Right ventricle myocardium inferior (tissue), 1 donor: ENCODE data around the gene ZNF277. TPM values are rescaled to one million over a fixed set of nuclear protein-coding genes. Genes with fewer than 3 reads are reported as not detected.

Source experiments
- ATAC-seq: fragments of 200-7000 bp; cut with Tn5 transposase; one replicate; pipeline ENCODE4 v1.9.1; 2020; ENCODE audit warnings: mild to moderate bottlenecking, moderate library complexity
- DNase-seq: peaks from one replicate; pipeline ENCODE4 v3.0.0; 2021; ENCODE audit errors: missing footprints
- intact Hi-C: fragments of 100-400 bp; cut with DNase I; formaldehyde crosslinking; loops from one replicate; pipeline ENCODE4 v1.11.0; 2022
- total RNA-seq: library from RNA; stranded (reverse); fragmentation: NEBNext Ultra II Directional; extraction: Animal tissue kit (Norgen Biotek cat#: 25700); gene quantifications from one replicate; pipeline ENCODE4 v1.2.1, GENCODE V29; 2021
- donor health status: DM: no; HTN: yes; CAD: no; lungs with severe emphysema.

The ZNF277 gene
- total RNA-seq, 1 donor from 2014 or later = 15.7 TPM

DNA sequence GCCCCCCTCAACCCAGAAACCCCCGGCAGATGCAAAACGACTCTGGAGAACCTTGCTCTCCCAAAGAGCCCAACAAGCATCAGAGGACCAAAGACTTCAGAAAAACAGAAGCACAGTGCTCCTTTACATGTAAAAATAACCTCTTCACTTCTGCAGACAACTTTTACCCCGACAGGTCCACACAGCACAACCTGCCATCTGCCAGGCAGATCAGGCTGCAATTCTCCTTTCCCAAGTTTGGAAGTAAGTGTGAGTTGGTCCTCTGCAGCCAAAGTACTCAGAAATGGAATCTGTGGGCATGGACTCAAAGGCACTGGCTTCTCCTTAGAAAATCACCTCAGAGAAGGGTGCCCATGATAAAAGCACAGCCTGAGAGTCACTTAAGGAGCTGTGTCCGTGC, 26.3 kb upstream of the ZNF277 start:
- intact Hi-C loops = no loop called here
- DNase-seq (no peak), ATAC-seq (no peak)

GRCh38 chr7:112182749-112183148, 23.7 kb upstream of the ZNF277 start:
- DNase-seq (no peak), ATAC-seq (peak; percentile 81)
- intact Hi-C loops = no loop called here

DNA sequence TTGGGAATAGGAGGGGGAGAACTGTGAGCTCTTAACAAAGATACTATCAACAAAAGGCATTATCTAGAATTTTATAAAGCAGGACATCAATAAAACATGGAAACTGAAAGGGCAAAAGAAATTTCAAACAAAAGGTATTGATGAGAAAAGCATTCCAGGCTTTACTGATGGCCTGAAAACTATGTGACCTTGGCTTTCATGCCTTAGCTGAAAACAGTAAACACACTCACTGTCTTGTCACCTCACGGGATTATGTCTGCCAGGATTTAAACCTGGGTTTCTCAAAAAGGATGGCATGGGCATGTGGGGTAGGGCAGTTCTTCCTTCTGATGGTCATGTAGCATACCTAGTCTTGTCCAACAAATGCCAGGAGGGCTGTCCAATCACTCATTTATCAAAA, 23.2 kb upstream of the ZNF277 start:
- intact Hi-C loops = no loop called here
- ATAC-seq = no peak
- DNase-seq = no peak

GRCh38 chr7:112184455-112184854, 22.0 kb upstream of the ZNF277 start:
- DNase-seq (no peak), ATAC-seq (no peak)
- intact Hi-C loops = no loop called here

DNA sequence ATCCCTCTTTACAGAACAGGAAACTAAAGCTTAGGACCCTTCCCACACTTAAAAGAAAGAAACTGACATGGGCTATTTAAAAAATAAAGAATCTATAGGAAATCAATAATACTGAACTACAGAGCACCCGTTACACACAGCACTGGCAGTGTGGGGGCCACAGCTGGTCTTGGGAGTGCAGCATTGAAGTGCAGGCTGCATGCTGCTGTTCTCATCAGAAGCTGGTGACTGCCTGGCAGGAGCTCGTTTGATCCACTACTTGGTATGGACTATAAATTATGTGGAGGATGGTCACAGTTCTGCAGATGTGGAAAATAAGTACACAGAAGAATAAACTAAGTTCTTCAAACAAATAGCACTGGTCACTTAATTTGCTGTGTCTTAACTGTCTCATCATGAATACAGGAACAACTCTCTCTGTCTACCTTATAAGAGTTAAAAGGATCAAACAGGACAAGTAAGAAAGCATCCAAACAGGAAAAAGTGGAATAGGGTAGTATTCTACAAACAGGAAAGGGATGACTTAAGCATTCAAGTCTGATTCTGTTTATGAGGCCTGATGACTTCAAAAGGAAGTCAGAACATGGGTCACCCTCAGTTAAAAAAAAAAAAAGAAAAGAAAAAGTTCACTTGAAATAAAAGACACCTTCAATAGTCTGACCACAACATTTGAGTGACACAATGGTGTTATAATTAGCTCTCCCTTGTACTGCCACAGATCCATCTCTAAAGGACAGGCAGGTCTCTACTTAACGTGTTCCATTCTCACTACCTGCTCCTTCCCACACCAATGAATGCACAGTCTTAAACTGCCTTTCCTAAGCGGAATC, 21.3 kb upstream of the ZNF277 start:
- intact Hi-C loops = no loop called here
- DNase-seq (no peak), ATAC-seq (no peak)

DNA sequence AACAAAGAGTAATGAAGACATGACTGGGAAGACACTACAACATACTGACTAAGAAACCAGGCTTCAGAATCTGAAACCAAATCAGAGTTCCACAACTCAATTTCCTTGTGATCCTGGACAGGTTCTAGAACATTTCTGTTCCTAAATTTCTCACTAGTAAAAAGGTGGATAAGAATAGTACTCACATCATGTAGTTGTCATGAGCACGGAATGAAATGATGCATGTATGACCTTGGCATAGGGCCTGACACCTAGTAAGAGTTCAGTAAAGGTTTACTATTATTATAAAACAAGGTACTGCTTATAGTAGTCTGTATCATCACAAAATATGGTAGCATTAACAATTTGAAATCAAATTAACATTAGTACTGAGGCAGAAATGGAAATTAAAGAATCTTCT, 20.2 kb upstream of the ZNF277 start:
- intact Hi-C loops = no loop called here
- no peak for DNase-seq
- ATAC-seq = no peak

- ATAC-seq = no peak
- no peak for DNase-seq
- intact Hi-C loops = no loop called here
Measured at GRCh38 chr7:112188257-112188656, 18.2 kb upstream of the ZNF277 start.

GRCh38 chr7:112189691-112190090, 16.8 kb upstream of the ZNF277 start:
- ATAC-seq (no peak), DNase-seq (no peak)
- intact Hi-C loops = no loop called here

- no peak for ATAC-seq
- intact Hi-C loops = no loop called here
- no peak for DNase-seq
Measured at GRCh38 chr7:112190120-112190519, 16.4 kb upstream of the ZNF277 start.

DNA sequence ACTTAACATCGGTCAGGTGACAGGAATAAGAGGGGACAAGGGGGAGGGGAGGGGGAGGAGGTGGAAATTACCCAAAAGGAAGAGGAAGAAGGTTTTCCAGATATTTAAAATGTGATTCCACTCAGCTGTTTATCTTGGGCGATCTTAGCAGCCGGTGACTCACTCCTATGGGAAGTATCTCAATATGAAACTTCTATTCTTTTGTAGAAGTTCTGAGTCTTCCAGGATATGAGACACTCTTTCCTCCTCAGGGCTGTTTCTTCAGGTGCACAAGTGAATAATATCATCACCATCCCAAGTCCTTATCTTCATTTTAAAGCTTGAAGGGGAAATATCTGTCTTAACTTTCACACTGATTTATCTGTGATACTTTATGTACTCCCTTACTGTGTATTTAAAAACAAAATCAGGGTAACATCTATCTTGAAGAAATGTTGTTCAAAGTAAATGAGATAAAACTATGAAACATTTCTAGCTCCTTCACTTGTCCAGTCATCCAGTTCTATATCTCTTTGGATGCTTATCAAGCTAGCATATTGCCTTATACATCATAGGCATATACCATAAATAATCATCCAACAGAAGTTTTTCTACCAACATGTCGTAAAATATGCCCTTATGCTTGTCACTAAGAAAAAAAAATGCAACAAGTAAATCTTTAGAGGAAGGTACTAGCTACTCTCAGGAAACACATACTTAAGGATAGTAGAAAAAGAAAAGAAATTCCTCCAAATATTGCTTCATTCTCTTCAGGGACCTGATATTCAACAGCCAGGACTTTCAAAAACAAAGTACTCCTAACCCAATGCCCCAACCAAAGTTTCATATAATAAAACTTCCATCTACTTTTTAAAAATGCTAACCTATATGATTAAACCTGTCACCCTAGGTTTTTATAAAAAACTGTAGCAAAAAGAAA, 14.0 kb upstream of the ZNF277 start:
- DNase-seq (no peak), ATAC-seq (no peak)
- intact Hi-C loops = no loop called here

GRCh38 chr7:112193915-112194502, 12.5 kb upstream of the ZNF277 start:
- intact Hi-C loops = no loop called here
- ATAC-seq (no peak), DNase-seq (no peak)

DNA sequence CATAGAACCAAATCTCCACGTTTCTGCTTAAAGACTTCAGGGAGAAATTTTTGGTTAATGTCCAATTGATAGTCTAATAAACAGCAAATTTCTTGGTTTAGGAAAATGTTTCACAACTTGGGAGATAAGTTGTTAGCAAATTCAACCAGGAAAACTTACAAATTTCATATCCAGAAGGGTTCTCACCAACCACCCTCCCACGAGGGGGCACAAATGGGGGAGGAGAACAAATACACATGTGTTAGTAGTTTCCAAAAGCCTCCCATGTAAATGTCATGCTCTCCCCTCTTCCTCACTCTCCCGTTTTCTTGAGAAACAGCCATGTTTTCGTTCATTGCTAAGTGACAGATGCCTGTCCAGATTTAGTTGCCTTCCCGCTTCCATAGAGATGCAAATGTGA, 10.8 kb upstream of the ZNF277 start:
- no peak for ATAC-seq
- no peak for DNase-seq
- intact Hi-C loops = no loop called here

DNA sequence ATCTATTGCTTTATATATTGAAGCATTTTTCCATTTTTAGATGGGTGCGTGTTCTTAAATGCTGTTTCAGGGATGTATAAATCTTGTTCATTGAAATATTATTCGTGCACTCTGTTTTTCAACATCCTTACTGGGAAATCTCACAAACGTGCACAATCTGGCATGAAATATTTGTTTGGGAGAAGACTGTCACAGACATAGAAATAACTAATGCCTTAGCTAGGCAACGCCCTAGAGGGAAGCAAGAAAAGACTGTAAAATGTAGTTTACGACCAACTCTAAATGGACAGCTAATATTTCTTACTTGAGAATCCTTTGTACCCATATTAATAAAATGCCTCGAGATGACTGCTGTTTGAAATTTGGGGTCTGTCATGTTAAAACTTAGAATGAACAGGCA, 9.2 kb upstream of the ZNF277 start:
- ATAC-seq (no peak), DNase-seq (no peak)
- intact Hi-C loops = no loop called here

GRCh38 chr7:112199035-112199655, 7.3 kb upstream of the ZNF277 start:
- DNase-seq (no peak), ATAC-seq (no peak)
- intact Hi-C loops = no loop called here

- intact Hi-C loops = loop anchor here (10.0 kb wide), 1 partner anchor 435 kb away; no protein-coding TSS in a partner anchor
- ATAC-seq (no peak), DNase-seq (no peak)
Measured at GRCh38 chr7:112199672-112200071, 6.8 kb upstream of the ZNF277 start.

- intact Hi-C loops = loop anchor here (10.0 kb wide), 1 partner anchor 437 kb away; no protein-coding TSS in a partner anchor
- ATAC-seq (no peak), DNase-seq (no peak)
Measured at GRCh38 chr7:112201411-112201810, 5.1 kb upstream of the ZNF277 start.

DNA sequence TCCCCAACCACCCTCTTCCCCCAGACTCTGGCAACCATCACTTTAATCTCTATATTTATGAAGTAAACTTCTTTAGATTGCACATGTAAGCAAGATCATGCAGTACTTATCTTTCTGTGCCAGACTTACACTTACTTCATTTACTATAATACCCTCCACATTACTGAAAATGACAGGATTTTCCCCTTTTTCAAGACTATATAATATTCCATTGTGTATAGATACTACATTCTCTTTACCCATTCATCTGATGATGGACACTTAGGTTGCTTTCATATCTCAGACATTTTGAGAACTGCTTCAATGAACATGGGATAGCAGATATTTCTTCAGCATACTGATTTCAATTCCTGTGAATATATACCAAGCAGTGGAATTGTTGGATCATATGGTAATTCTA, 4.7 kb upstream of the ZNF277 start:
- intact Hi-C loops = loop anchor here (10.0 kb wide), 1 partner anchor 437 kb away; no protein-coding TSS in a partner anchor
- ATAC-seq (no peak), DNase-seq (no peak)

- intact Hi-C loops = loop anchor here (10.0 kb wide), 1 partner anchor 438 kb away; no protein-coding TSS in a partner anchor
- ATAC-seq (no peak), DNase-seq (peak; percentile 75)
Measured at GRCh38 chr7:112202816-112203215, 3.7 kb upstream of the ZNF277 start.

- no peak for ATAC-seq
- DNase-seq = no peak
- intact Hi-C loops = loop anchor here (10.0 kb wide), 1 partner anchor 439 kb away; no protein-coding TSS in a partner anchor
Measured at GRCh38 chr7:112203365-112203739, 3.1 kb upstream of the ZNF277 start.
